Tibial nerve (tissue), 4 donors: ENCODE measurements around the gene OAS3.
"Not testable (repeated sequence)": the region's sequence is repeated elsewhere in the genome, so short reads cannot be mapped to it uniquely, and the experiment has no call there.

Experiments
- EP300 ChIP-seq, 2 donors: sonication (generic); formaldehyde crosslinking; IDR thresholded peaks; one replicate each; pipeline ENCODE4 v1.6.1; 2017; ENCODE audit warnings: antibody characterized with exemption in 2 of 2, mild to moderate bottlenecking in 1 of 2
- POLR2A ChIP-seq, 2 donors: fragments of 450-650 bp; IDR thresholded peaks; one replicate each; pipeline ENCODE4 v1.6.1; 2017; ENCODE audit warnings: antibody characterized with exemption in 2 of 2, mild to moderate bottlenecking in 2 of 2, moderate library complexity in 2 of 2
- TF ChIP-seq, protein P1 (sequence below), 5 experiments: fragments of 200-600 bp in 3 of 5; fragments of 450-650 bp in 2 of 5; sonication (generic) in 3 of 5; IDR thresholded peaks; one replicate each; pipeline ENCODE4 v1.5.1; 2016 to 2019; ENCODE audit warnings: antibody characterized with exemption in 5 of 5, mild to moderate bottlenecking in 3 of 5, moderate library complexity in 2 of 5

DNA sequence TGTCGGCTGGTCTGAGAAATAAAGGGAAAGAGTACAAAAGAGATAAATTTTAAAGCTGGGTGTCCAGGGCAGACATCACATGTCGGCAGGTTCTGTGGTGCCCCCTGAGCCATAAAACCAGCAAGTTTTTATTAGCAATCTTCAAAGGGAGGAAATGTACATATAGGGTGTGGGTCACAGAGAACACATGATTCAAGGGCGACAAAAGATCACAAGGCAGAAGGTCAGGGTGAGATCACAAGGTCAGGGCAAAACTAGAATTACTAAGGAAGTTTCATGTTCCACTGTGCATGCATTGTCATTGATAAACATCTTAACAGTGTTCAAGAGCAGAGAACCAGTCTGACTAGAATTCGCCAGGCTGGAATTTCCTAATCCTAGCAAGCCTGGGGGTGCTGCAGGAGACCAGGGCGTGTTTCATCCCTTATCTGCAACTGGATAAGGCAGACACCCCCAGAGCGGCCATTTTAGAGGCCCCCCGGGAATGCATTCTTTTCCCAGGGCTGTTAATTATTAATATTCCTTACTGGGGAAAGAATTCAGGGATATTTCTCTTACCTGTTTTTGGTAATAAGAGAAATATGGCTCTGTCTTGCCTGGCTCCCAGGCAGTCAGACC is 11.7 kb upstream of the OAS3 start:
- not testable (repeated sequence) for TF ChIP-seq POLR2A, EP300 (IDR thresholded peaks at IDR 0.05)
- TF ChIP-seq, protein P1, sequence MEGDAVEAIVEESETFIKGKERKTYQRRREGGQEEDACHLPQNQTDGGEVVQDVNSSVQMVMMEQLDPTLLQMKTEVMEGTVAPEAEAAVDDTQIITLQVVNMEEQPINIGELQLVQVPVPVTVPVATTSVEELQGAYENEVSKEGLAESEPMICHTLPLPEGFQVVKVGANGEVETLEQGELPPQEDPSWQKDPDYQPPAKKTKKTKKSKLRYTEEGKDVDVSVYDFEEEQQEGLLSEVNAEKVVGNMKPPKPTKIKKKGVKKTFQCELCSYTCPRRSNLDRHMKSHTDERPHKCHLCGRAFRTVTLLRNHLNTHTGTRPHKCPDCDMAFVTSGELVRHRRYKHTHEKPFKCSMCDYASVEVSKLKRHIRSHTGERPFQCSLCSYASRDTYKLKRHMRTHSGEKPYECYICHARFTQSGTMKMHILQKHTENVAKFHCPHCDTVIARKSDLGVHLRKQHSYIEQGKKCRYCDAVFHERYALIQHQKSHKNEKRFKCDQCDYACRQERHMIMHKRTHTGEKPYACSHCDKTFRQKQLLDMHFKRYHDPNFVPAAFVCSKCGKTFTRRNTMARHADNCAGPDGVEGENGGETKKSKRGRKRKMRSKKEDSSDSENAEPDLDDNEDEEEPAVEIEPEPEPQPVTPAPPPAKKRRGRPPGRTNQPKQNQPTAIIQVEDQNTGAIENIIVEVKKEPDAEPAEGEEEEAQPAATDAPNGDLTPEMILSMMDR (IDR thresholded peaks at IDR 0.05), result not testable (repeated sequence)
